Breast epithelium (tissue), 3 donors: Measurements from ENCODE around the gene N4BP2L1.

Source experiments
- POLR2A ChIP-seq: fragments of 450-650 bp; IDR thresholded peaks from one replicate; pipeline ENCODE4 v1.6.1; 2016; ENCODE audit warnings: antibody characterized with exemption, mild to moderate bottlenecking, moderate library complexity
- POLR2AphosphoS5 ChIP-seq, 3 donors: sonication (generic); formaldehyde crosslinking; IDR thresholded peaks; one replicate each; pipeline ENCODE4 v1.6.1; 2017; ENCODE audit warnings: antibody characterized with exemption in 3 of 3

DNA sequence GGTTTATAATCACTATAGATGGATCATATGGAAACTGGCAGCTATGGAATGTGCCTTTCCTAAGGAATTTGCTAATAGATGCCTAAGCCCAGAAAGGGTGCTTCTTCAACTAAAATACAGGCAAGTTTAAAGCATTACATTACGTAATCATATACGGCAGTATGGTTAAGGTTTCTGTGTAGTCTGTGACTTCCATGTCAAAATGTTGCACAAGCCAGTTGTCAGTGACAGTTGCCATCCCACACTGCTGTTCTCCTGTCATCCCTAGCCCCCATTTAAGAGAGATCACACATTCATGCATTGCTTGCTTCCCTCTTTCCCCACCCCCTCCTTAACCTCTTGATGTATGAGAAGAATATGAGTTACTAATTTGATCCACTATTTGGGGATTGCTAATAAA, 65.4 kb downstream of the N4BP2L1 start:
- TF ChIP-seq POLR2AphosphoS5 (IDR thresholded peaks at IDR 0.05), result no peak
- TF ChIP-seq POLR2A, result no peak
